Uterus (tissue), 2 donors: ENCODE results near the gene TCTN3.

Experiments used
- POLR2A ChIP-seq, 2 donors: fragments of 450-650 bp; IDR thresholded peaks; one replicate each; pipeline ENCODE4 v1.6.1; 2016; ENCODE audit warnings: antibody characterized with exemption in 2 of 2, mild to moderate bottlenecking in 1 of 2, moderate library complexity in 1 of 2
- TF ChIP-seq, protein P1 (sequence below), 4 experiments: fragments of 200-600 bp in 2 of 4; fragments of 450-650 bp in 2 of 4; sonication (generic) in 2 of 4; IDR thresholded peaks; one replicate each; pipeline ENCODE4 v1.5.1; 2016 to 2019; ENCODE audit warnings: antibody characterized with exemption in 4 of 4, mild to moderate bottlenecking in 2 of 4, moderate library complexity in 1 of 4

DNA sequence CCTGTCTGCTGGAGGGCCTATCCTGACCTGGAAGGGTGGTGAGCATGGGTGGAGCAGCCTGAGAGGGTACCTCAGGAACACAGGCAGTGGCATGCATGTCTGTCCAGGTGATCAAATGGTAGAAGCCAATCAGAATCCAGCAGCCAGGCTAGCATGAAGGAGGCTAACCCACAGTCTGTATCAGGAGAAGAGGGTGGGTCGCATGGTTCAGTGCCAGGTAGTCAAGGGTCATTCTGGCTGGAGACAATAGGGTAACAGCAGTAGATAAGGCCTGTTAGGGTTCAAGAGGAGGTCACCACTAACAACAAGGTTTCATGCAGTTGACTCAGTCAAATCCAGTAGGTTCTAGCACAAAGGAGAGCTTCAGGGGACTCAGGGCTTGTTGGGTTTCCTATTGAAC, 47.6 kb downstream of the TCTN3 start:
- TF ChIP-seq, protein P1, sequence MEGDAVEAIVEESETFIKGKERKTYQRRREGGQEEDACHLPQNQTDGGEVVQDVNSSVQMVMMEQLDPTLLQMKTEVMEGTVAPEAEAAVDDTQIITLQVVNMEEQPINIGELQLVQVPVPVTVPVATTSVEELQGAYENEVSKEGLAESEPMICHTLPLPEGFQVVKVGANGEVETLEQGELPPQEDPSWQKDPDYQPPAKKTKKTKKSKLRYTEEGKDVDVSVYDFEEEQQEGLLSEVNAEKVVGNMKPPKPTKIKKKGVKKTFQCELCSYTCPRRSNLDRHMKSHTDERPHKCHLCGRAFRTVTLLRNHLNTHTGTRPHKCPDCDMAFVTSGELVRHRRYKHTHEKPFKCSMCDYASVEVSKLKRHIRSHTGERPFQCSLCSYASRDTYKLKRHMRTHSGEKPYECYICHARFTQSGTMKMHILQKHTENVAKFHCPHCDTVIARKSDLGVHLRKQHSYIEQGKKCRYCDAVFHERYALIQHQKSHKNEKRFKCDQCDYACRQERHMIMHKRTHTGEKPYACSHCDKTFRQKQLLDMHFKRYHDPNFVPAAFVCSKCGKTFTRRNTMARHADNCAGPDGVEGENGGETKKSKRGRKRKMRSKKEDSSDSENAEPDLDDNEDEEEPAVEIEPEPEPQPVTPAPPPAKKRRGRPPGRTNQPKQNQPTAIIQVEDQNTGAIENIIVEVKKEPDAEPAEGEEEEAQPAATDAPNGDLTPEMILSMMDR (IDR thresholded peaks at IDR 0.05), result no peak
- no peak for TF ChIP-seq POLR2A (IDR thresholded peaks at IDR 0.05)
